GM12878 (cell line): ENCODE measurements around the gene KBTBD2.

ENCODE experiments used
- CBFB ChIP-seq: IDR thresholded peaks from 2 replicates; pipeline ENCODE4 v1.6.1; 2016; ENCODE audit warnings: antibody characterized with exemption, low read depth
- CEBPB ChIP-seq, 2 experiments: fragments of 150-350 bp in 1 of 2; IDR thresholded peaks; 2 replicates each; pipeline ENCODE4 v1.6.1; 2012 to 2014; ENCODE audit warnings: low read depth in 2 of 2, low read length in 2 of 2, borderline replicate concordance in 1 of 2, inconsistent platforms in 1 of 2
- CREB1 ChIP-seq: IDR thresholded peaks from 2 replicates; pipeline ENCODE4 v1.6.1; 2012; ENCODE audit warnings: low read depth, mild to moderate bottlenecking, inconsistent platforms
- NFYA ChIP-seq: IDR thresholded peaks from 2 replicates; pipeline ENCODE4 v1.6.1; 2011; ENCODE audit warnings: low read depth, mild to moderate bottlenecking, low read length, improper control_type of control experiment, borderline replicate concordance
- ZNF274 ChIP-seq: IDR thresholded peaks from one replicate; pipeline ENCODE4 v1.8.0; 2011; ENCODE audit not compliant: insufficient read length, insufficient read depth
- TF ChIP-seq, protein P1 (sequence below), 3 experiments: IDR thresholded peaks in 2 of 3; conservative IDR thresholded peaks in 1 of 3; 2 replicates each; pipeline ENCODE4 v1.5.1; 2011; ENCODE audit warnings: low read depth in 3 of 3, low read length in 3 of 3, mild to moderate bottlenecking in 3 of 3, control low read depth in 2 of 3, moderate library complexity in 2 of 3, inconsistent platforms in 1 of 3, mixed read lengths in 1 of 3; ENCODE audit not compliant: control insufficient read depth in 2 of 3, insufficient read depth in 1 of 3; ENCODE audit errors: extremely low read depth in 1 of 3
- TF ChIP-seq, protein P2 (sequence below): fragments of 450-650 bp; IDR thresholded peaks from 2 replicates; pipeline ENCODE4 v1.6.1; 2017; ENCODE audit warnings: borderline replicate concordance
- TF ChIP-seq, protein P3 (sequence below): fragments of 450-650 bp; IDR thresholded peaks from 2 replicates; pipeline ENCODE4 v1.6.1; 2018; ENCODE audit warnings: mild to moderate bottlenecking, low read depth, moderate library complexity; ENCODE audit not compliant: partially characterized antibody

DNA sequence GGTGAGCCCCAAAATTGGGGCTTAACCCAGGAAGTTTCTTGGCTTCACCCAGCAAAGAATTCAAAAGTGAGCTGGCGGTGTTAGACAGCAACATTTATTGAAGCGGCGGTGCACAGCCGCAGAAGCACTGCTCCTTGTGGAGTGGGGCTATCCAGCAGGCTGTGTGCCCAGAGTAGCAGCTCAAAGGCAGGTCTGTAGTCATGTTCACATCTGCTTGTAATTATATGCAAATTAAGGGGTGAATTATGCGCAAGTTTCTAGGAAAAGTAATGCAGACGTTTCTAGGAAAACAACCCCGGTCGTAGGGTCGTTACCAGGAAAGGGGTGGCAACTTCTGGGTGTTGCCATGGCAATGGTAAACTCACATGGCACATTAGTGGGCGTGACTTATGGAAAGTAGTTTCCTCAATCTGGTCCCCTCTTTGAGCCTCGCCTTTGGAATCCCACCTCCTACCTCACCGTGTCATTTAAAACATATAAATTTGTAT lies 13.7 kb upstream of the KBTBD2 start:
- TF ChIP-seq CBFB (no peak), CREB1 (no peak), NFYA (no peak), ZNF274 (no peak), CEBPB (IDR thresholded peaks at IDR 0.05; ENCODE audit: borderline replicate concordance in 1 of 2, low read depth in 2 of 2, low read length in 2 of 2) (no peak)
- TF ChIP-seq, protein P1, sequence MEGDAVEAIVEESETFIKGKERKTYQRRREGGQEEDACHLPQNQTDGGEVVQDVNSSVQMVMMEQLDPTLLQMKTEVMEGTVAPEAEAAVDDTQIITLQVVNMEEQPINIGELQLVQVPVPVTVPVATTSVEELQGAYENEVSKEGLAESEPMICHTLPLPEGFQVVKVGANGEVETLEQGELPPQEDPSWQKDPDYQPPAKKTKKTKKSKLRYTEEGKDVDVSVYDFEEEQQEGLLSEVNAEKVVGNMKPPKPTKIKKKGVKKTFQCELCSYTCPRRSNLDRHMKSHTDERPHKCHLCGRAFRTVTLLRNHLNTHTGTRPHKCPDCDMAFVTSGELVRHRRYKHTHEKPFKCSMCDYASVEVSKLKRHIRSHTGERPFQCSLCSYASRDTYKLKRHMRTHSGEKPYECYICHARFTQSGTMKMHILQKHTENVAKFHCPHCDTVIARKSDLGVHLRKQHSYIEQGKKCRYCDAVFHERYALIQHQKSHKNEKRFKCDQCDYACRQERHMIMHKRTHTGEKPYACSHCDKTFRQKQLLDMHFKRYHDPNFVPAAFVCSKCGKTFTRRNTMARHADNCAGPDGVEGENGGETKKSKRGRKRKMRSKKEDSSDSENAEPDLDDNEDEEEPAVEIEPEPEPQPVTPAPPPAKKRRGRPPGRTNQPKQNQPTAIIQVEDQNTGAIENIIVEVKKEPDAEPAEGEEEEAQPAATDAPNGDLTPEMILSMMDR (IDR thresholded peaks at IDR 0.05 in 2 of 3, conservative IDR thresholded peaks at IDR 0.05 in 1 of 3; ENCODE audit: control insufficient read depth in 2 of 3, extremely low read depth in 1 of 3, insufficient read depth in 1 of 3, low read depth in 3 of 3, low read length in 3 of 3): no peak
- TF ChIP-seq, protein P2, sequence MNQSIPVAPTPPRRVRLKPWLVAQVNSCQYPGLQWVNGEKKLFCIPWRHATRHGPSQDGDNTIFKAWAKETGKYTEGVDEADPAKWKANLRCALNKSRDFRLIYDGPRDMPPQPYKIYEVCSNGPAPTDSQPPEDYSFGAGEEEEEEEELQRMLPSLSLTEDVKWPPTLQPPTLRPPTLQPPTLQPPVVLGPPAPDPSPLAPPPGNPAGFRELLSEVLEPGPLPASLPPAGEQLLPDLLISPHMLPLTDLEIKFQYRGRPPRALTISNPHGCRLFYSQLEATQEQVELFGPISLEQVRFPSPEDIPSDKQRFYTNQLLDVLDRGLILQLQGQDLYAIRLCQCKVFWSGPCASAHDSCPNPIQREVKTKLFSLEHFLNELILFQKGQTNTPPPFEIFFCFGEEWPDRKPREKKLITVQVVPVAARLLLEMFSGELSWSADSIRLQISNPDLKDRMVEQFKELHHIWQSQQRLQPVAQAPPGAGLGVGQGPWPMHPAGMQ: no peak
- TF ChIP-seq, protein P3, sequence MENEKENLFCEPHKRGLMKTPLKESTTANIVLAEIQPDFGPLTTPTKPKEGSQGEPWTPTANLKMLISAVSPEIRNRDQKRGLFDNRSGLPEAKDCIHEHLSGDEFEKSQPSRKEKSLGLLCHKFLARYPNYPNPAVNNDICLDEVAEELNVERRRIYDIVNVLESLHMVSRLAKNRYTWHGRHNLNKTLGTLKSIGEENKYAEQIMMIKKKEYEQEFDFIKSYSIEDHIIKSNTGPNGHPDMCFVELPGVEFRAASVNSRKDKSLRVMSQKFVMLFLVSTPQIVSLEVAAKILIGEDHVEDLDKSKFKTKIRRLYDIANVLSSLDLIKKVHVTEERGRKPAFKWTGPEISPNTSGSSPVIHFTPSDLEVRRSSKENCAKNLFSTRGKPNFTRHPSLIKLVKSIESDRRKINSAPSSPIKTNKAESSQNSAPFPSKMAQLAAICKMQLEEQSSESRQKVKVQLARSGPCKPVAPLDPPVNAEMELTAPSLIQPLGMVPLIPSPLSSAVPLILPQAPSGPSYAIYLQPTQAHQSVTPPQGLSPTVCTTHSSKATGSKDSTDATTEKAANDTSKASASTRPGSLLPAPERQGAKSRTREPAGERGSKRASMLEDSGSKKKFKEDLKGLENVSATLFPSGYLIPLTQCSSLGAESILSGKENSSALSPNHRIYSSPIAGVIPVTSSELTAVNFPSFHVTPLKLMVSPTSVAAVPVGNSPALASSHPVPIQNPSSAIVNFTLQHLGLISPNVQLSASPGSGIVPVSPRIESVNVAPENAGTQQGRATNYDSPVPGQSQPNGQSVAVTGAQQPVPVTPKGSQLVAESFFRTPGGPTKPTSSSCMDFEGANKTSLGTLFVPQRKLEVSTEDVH: no peak
